Gastroesophageal sphincter (tissue), 4 donors: Measurements from ENCODE around the gene ARID3A. TPM values are rescaled to one million over a fixed set of nuclear protein-coding genes. Genes with fewer than 3 reads are reported as not detected.

Experiments
- ATAC-seq: fragments of 150-250 bp; one replicate; pipeline ENCODE4 v1.9.1; 2016; ENCODE audit warnings: mild to moderate bottlenecking, moderate library complexity
- H3K27ac ChIP-seq, 4 donors: fragments of 200-600 bp; sonication (generic) in 3 of 4; 1 replicate in 3 of 4; 2 replicates in 1 of 4; pipeline ENCODE4 v1.5.1; 2016 to 2019
- H3K27me3 ChIP-seq: fragments of 200-600 bp; sonication (generic); one replicate; pipeline ENCODE4 v1.5.1; 2019
- H3K36me3 ChIP-seq, 2 donors: fragments of 200-600 bp; sonication (generic); one replicate each; pipeline ENCODE4 v1.5.1; 2019; ENCODE audit warnings: control low read depth in 1 of 2
- H3K4me1 ChIP-seq, 3 donors: fragments of 200-600 bp; sonication (generic); 1 replicate in 2 of 3; 2 replicates in 1 of 3; pipeline ENCODE4 v1.5.1; 2016 to 2019; ENCODE audit warnings: control low read depth in 2 of 3
- H3K4me3 ChIP-seq, 2 donors: fragments of 200-600 bp; sonication (generic); one replicate each; pipeline ENCODE4 v1.5.1; 2019; ENCODE audit warnings: mild to moderate bottlenecking in 1 of 2, moderate library complexity in 1 of 2
- H3K9me3 ChIP-seq, 3 donors: fragments of 200-600 bp; sonication (generic); one replicate each; pipeline ENCODE4 v1.5.1; 2017 to 2019; ENCODE audit warnings: control low read depth in 2 of 3
- CTCF ChIP-seq, 4 experiments: fragments of 200-600 bp in 2 of 4; fragments of 450-650 bp in 2 of 4; sonication (generic) in 1 of 4; IDR thresholded peaks; one replicate each; pipeline ENCODE4 v1.5.1; 2017 to 2019; ENCODE audit warnings: antibody characterized with exemption in 4 of 4, mild to moderate bottlenecking in 2 of 4, moderate library complexity in 2 of 4
- EP300 ChIP-seq: sonication (generic); formaldehyde crosslinking; IDR thresholded peaks from one replicate; pipeline ENCODE4 v1.6.1; 2017; ENCODE audit warnings: antibody characterized with exemption, mild to moderate bottlenecking
- POLR2A ChIP-seq, 2 donors: fragments of 450-650 bp; IDR thresholded peaks; one replicate each; pipeline ENCODE4 v1.6.1; 2017; ENCODE audit warnings: antibody characterized with exemption in 2 of 2, mild to moderate bottlenecking in 2 of 2, moderate library complexity in 1 of 2
- POLR2AphosphoS5 ChIP-seq: sonication (generic); formaldehyde crosslinking; IDR thresholded peaks from one replicate; pipeline ENCODE4 v1.6.1; 2017; ENCODE audit warnings: antibody characterized with exemption
- WGBS, 2 donors: methylation state at CpG; one replicate each; pipeline ENCODE4 v1.1.5; 2018; ENCODE audit warnings: low coverage in 1 of 2; 5-methylcytosine and 5-hydroxymethylcytosine counted together
- total RNA-seq, 4 donors: library from RNA; depleted of rRNA; stranded (reverse); fragments of >200 nt; gene quantifications; one replicate each; pipeline ENCODE4 v1.1.0, GENCODE V29; 2016

The ARID3A gene
- total RNA-seq, 4 donors from 2014 or later, result 3.6 to 6.2 (median 4.9) TPM

- WGBS, 2 donors, result 0 to 9% methylated on average over 1 to 6 of the region's 6 CpGs
- Histone ChIP-seq H3K27me3 (peaks cover 95% of the 10 kb centered on the region), H3K9me3 (no peaks in the 10 kb centered on the region), H3K27ac (no peak overlapping the region), H3K4me3 (no peak overlapping the region), H3K4me1 (peaks cover 0 to 33% (median 16%) of the 10 kb centered on the region in 3 donors), H3K36me3 (peaks cover 0 to 28% of the 10 kb centered on the region in 2 donors)
- TF ChIP-seq POLR2A (IDR thresholded peaks at IDR 0.05) (no peak), CTCF (IDR thresholded peaks at IDR 0.05) (no peak), POLR2AphosphoS5 (no peak), EP300 (no peak)
- no peak for ATAC-seq
Observed at GRCh38 chr19:998064-998463, 72.2 kb downstream of the ARID3A start.

- WGBS, 2 donors, result 48 to 67% methylated on average over 2 to 3 of the region's 3 CpGs
- peaks cover 0 to 15% of the 10 kb centered on the region in 2 donors for H3K36me3 ChIP-seq
- ATAC-seq, result no peak
- H3K9me3 ChIP-seq, result no peaks in the 10 kb centered on the region
- H3K4me1 ChIP-seq, result peaks cover 0 to 33% (median 16%) of the 10 kb centered on the region in 3 donors
- no peak for TF ChIP-seq POLR2A (IDR thresholded peaks at IDR 0.05)
- no peak for TF ChIP-seq EP300
- TF ChIP-seq POLR2AphosphoS5, result no peak
- TF ChIP-seq CTCF (IDR thresholded peaks at IDR 0.05), result no peak
- no peak overlapping the region for H3K4me3 ChIP-seq
- H3K27ac ChIP-seq, result no peak overlapping the region
- H3K27me3 ChIP-seq, result peaks cover 100% of the 10 kb centered on the region
Observed at GRCh38 chr19:999379-999719, 73.5 kb downstream of the ARID3A start.

GRCh38 chr19:1000095-1000494 is 74.3 kb downstream of the ARID3A start, which contains the start of gene GRIN3B:
Gene GRIN3B, plus strand, starts transcription at chr19:1000419. Its CDS starts 19 bp downstream, at chr19:1000438.
- WGBS, 2 donors, result no CpG with 5 or more reads among the region's 43 CpGs
- Histone ChIP-seq H3K9me3 (no peaks in the 10 kb centered on the region), H3K36me3 (peaks cover 0 to 8% of the 10 kb centered on the region in 2 donors), H3K27me3 (peaks cover 94% of the 10 kb centered on the region), H3K27ac (no peak within 1 kb of the TSS), H3K4me3 (peak within 1 kb of the TSS in 1 of 2 donors; percentile 36), H3K4me1 (peaks cover 0 to 33% (median 16%) of the 10 kb centered on the region in 3 donors)
- TF ChIP-seq EP300 (no peak), CTCF (IDR thresholded peaks at IDR 0.05) (peak in 3 of 4 experiments; percentile 37 to 63 (median 52))
- peak; percentile 22 for ATAC-seq

DNA sequence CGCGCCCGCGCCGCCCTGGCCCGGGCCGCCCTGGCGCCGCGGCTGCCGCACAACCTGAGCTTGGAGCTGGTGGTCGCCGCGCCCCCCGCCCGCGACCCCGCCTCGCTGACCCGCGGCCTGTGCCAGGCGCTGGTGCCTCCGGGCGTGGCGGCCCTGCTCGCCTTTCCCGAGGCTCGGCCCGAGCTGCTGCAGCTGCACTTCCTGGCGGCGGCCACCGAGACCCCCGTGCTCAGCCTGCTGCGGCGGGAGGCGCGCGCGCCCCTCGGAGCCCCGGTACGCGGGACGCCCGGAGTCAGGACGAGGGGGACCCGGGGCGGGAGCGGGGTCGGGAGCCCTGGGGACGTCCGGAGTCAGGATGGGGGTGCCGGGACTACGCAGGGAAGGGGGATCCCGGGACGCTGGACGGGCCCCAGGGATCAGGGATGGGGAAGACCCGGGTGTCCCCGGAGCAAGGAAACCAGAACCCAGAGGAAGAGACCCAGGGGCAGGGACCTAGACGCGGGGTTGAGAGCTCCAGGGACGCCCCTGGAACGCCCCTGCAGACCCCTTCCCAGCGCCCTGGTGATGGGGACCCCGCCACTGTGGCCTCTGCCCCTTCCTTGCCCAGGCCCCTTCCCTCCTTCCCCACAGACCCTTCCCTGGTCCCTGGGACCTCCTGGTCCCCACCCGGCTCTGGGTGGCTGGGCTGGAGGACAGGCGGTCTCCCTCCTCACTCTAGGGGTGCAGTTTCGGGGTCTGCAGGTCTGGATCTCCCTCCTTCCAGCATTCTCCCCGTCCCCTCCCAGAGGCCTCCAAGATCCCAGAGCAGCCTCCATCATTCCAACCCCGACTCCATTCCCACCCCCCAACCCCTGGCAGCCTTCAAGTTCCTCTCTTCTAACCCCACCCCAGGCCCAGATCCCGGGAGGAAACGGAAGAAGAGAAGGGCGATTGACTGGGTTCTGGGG is 75.0 kb downstream of the ARID3A start:
- Histone ChIP-seq H3K4me1 (peaks cover 0 to 31% (median 15%) of the 10 kb centered on the region in 3 donors), H3K4me3 (peak overlapping the region in 1 of 2 donors; percentile 36), H3K27me3 (peaks cover 86% of the 10 kb centered on the region), H3K36me3 (no peaks in the 10 kb centered on the region), H3K9me3 (no peaks in the 10 kb centered on the region), H3K27ac (no peak overlapping the region)
- TF ChIP-seq POLR2A (IDR thresholded peaks at IDR 0.05) (no peak), CTCF (IDR thresholded peaks at IDR 0.05) (no peak), EP300 (no peak), POLR2AphosphoS5 (no peak)
- WGBS, 2 donors, result 10 to 50% methylated on average over 2 to 9 of the region's 73 CpGs
- ATAC-seq, result no peak
